ENCODE measurements around the gene DTX3. TPM values are rescaled to one million over a fixed set of nuclear protein-coding genes. Genes with fewer than 3 reads are reported as not detected.
"Not testable (repeated sequence)": the region's sequence is repeated elsewhere in the genome, so short reads cannot be mapped to it uniquely, and the experiment has no call there.

DTX3 gene, protein sequence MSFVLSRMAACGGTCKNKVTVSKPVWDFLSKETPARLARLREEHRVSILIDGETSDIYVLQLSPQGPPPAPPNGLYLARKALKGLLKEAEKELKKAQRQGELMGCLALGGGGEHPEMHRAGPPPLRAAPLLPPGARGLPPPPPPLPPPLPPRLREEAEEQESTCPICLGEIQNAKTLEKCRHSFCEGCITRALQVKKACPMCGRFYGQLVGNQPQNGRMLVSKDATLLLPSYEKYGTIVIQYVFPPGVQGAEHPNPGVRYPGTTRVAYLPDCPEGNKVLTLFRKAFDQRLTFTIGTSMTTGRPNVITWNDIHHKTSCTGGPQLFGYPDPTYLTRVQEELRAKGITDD
- total RNA-seq (10 to 100 TPM; 42.9 to 68.4 (median 50.7) TPM), polyA plus RNA-seq (10 to 100 TPM in 1 of 3 donors, 1 to 10 TPM in 2; 1.2 to 12.5 (median 8.4) TPM)

DNA sequence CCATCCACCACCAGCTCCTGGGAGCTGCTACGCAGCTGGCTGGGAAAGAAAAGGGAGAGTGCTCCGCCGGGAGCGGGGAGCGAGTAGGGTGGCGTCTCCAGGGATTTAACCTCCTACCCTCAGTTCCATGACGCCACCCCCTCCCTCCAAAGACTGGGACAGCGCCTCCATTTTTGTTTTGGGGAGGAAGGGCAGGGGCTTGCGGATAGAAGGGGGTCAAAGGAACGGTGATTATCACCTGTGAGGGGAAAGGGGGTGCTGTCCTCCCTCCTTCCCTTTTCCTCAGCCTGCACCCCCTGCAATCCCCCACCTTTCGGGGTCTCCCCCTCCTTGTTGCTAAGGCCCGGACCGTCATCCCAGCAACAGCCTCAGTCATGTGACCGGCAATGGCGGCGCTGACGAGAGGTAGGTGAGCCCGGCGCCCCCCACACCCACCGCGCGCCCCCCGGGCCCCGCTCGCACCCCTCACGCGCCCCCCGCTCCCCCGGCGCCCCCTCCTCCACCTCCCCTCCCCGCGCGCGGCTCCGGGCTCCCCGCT lies at the start of gene DTX3:
Gene DTX3 (plus strand): TSS at position 371 of the 538 bp plus-strand sequence. CDS start 1,694 bp downstream, outside the sequence.
- Histone ChIP-seq H3K4me3 (peak within 1 kb of the TSS; percentile 69 to 90 (median 76)), H3K9me3 (no peaks in the 10 kb centered on the region), H3K27ac (peak within 1 kb of the TSS; percentile 97 to 99 (median 98)), H3K36me3 (peaks cover 7 to 51% (median 22%) of the 10 kb centered on the region in 4 donors), H3K4me1 (peaks cover 0 to 31% (median 30%) of the 10 kb centered on the region in 4 donors), H3K27me3 (no peaks in the 10 kb centered on the region)
- 4% methylated on average over 36 of the region's 36 CpGs for WGBS, 2 donors
- intact Hi-C loops (cut with DNase I), result no loop called here
- DNase-seq, result peak; percentile 78
- TF ChIP-seq POLR2AphosphoS5 (IDR thresholded peaks at IDR 0.05), result peak in 2 of 4 donors; percentile 37 to 53
- TF ChIP-seq POLR2A (IDR thresholded peaks at IDR 0.05), result peak in 1 of 2 donors; percentile 22
- TF ChIP-seq CTCF (IDR thresholded peaks at IDR 0.05), result no peak

DNA sequence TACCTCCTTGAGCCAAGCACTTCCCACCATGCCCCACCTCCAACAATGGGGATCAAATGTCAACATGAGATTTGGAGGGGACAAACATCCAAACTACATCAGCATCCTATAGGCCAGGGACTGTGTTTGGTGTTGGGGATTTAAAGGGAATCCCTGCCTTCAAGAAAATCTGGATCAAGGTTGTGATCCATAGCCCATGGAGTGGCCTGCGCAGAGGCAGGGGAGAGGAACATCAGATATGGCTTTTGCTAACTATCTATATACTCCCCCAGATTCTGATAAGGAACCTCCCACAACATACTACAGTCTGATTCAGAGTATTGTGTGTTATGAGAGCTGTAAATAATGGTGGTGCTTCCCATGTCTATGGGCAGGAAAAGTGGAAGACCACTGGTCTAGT lies 49.7 kb upstream of the DTX3 start:
- intact Hi-C loops (cut with DNase I), result no loop called here
- TF ChIP-seq EP300 (IDR thresholded peaks at IDR 0.05), result no peak
- no peak for TF ChIP-seq POLR2AphosphoS5 (IDR thresholded peaks at IDR 0.05)
- no peak for TF ChIP-seq POLR2A (IDR thresholded peaks at IDR 0.05)
- TF ChIP-seq CTCF (IDR thresholded peaks at IDR 0.05), result no peak
- H3K4me3 ChIP-seq, result no peak overlapping the region
- no peaks in the 10 kb centered on the region for H3K36me3 ChIP-seq
- 94 to 100% methylated on average over 1 of the region's 1 CpG for WGBS, 2 donors
- no peaks in the 10 kb centered on the region for H3K9me3 ChIP-seq
- H3K4me1 ChIP-seq, result peaks cover 0 to 7% (median 7%) of the 10 kb centered on the region in 4 donors
- H3K27me3 ChIP-seq, result peaks cover 5 to 11% (median 9%) of the 10 kb centered on the region in 3 donors
- DNase-seq, result no peak
- no peak overlapping the region for H3K27ac ChIP-seq

- peaks cover 0 to 1% (median 0%) of the 10 kb centered on the region in 4 donors for H3K36me3 ChIP-seq
- TF ChIP-seq EP300 (IDR thresholded peaks at IDR 0.05) (no peak), POLR2A (IDR thresholded peaks at IDR 0.05) (no peak), CTCF (IDR thresholded peaks at IDR 0.05) (no peak), POLR2AphosphoS5 (IDR thresholded peaks at IDR 0.05) (no peak)
- 71 to 87% methylated on average over 4 of the region's 4 CpGs for WGBS, 2 donors
- H3K27ac ChIP-seq, result no peak overlapping the region
- no peak overlapping the region for H3K4me3 ChIP-seq
- DNase-seq, result no peak
- intact Hi-C loops (cut with DNase I), result no loop called here
- H3K9me3 ChIP-seq, result no peaks in the 10 kb centered on the region
- H3K4me1 ChIP-seq, result no peaks in the 10 kb centered on the region
- no peaks in the 10 kb centered on the region for H3K27me3 ChIP-seq
Observed at GRCh38 chr12:57558864-57559263, 45.8 kb upstream of the DTX3 start.

- Histone ChIP-seq H3K4me1 (no peaks in the 10 kb centered on the region), H3K27me3 (no peaks in the 10 kb centered on the region), H3K27ac (no peak overlapping the region), H3K9me3 (no peaks in the 10 kb centered on the region), H3K4me3 (no peak overlapping the region), H3K36me3 (peaks cover 0 to 5% (median 0%) of the 10 kb centered on the region in 4 donors)
- intact Hi-C loops (cut with DNase I), result no loop called here
- WGBS, 2 donors, result 78 to 86% methylated on average over 2 of the region's 2 CpGs
- no peak for DNase-seq
- no peak for TF ChIP-seq EP300 (IDR thresholded peaks at IDR 0.05)
- no peak for TF ChIP-seq POLR2AphosphoS5 (IDR thresholded peaks at IDR 0.05)
- no peak for TF ChIP-seq POLR2A (IDR thresholded peaks at IDR 0.05)
- TF ChIP-seq CTCF (IDR thresholded peaks at IDR 0.05), result no peak
Observed at GRCh38 chr12:57560516-57560915, 44.1 kb upstream of the DTX3 start.

DNA sequence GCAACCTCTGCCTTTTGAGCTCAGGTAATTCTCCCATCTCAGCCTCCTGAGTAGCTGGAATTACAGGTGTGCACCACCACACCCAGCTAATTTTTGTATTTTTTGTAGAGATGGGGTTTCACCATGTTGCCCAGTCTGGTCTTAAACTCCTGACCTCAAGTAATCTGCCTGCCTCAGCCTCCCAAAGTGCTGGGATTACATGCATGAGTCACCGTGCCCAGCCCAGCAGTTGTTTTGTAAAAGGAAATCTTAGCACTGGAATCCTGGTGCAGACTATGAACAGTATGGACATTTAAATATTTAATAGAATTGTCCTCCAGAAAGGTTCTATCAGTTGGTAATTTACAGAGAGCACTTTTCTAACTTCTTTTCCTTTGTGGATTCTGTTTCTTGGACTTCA lies 43.5 kb upstream of the DTX3 start:
- H3K4me1 ChIP-seq; H3K36me3 ChIP-seq; H3K9me3 ChIP-seq; intact Hi-C loops (cut with DNase I); DNase-seq; H3K4me3 ChIP-seq; H3K27me3 ChIP-seq; H3K27ac ChIP-seq: not testable (repeated sequence)
- 39 to 71% methylated on average over 1 of the region's 1 CpG for WGBS, 2 donors

All from sigmoid colon (tissue), 7 donors.